HG03432 (cell line): Measurements from ENCODE around the gene STK11.
"Not testable (repeated sequence)": the region's sequence is repeated elsewhere in the genome, so short reads cannot be mapped to it uniquely, and the experiment has no call there.

Source experiments
- ATAC-seq: cut with Tn5 transposase; IDR thresholded peaks from one replicate; pipeline ENCODE4 v1.9.1; 2021; ENCODE audit warnings: mild to moderate bottlenecking, moderate library complexity; ENCODE audit not compliant: unreplicated experiment

STK11 gene

GRCh38 chr19:1235625-1236538 is 30.3 kb downstream of the STK11 start:
- no peak for ATAC-seq

GRCh38 chr19:1236576-1236975 is 31.0 kb downstream of the STK11 start:
- no peak for ATAC-seq

- no peak for ATAC-seq
These were observed 31.6 kb downstream of the STK11 start for GRCh38 chr19:1237027-1237659.

GRCh38 chr19:1237754-1238368 is 32.3 kb downstream of the STK11 start, which contains the start of gene CBARP:
TSS of gene CBARP (minus strand) at chr19:1238005. CDS start at chr19:1236100, 1,905 bp downstream.
- no peak for ATAC-seq

- no peak for ATAC-seq
These were observed 33.1 kb downstream of the STK11 start for GRCh38 chr19:1238369-1239303.

- no peak for ATAC-seq
These were observed 33.8 kb downstream of the STK11 start for GRCh38 chr19:1239420-1239795.

GRCh38 chr19:1239796-1240737 is 34.5 kb downstream of the STK11 start:
- peak; percentile 28 for ATAC-seq

- ATAC-seq, result no peak
These were observed 35.3 kb downstream of the STK11 start for GRCh38 chr19:1240925-1241324.

GRCh38 chr19:1241417-1242095 is 36.0 kb downstream of the STK11 start, which contains the start of gene ATP5F1D:
TSS of gene ATP5F1D (plus strand) at chr19:1241751. CDS start at chr19:1241851, 100 bp downstream.
- peak; percentile 60 for ATAC-seq

- no peak for ATAC-seq
These were observed 38.5 kb downstream of the STK11 start for GRCh38 chr19:1243768-1244692.

- ATAC-seq, result no peak
These were observed 39.3 kb downstream of the STK11 start for GRCh38 chr19:1244693-1245451.

GRCh38 chr19:1245494-1246264 is 40.1 kb downstream of the STK11 start:
- ATAC-seq, result no peak

GRCh38 chr19:1246265-1247087 is 40.9 kb downstream of the STK11 start:
- ATAC-seq, result not testable (repeated sequence)

GRCh38 chr19:1247748-1248138 is 42.2 kb downstream of the STK11 start:
- no peak for ATAC-seq

GRCh38 chr19:1248139-1248785 is 42.7 kb downstream of the STK11 start, which contains the start of gene MIDN:
TSS of gene MIDN (plus strand) at chr19:1248583. CDS start at chr19:1250297, 1,714 bp downstream.
- ATAC-seq, result peak; percentile 11
